PC-3 (cell line): ENCODE measurements around the gene RPS18. TPM values are rescaled to one million over a fixed set of nuclear protein-coding genes. Genes with fewer than 3 reads are reported as not detected.
"Not testable (repeated sequence)": the region's sequence is repeated elsewhere in the genome, so short reads cannot be mapped to it uniquely, and the experiment has no call there.

Experiments
- ATAC-seq: fragments of 200-7000 bp; cut with Tn5 transposase; 2 replicates; pipeline ENCODE4 v1.9.1; 2020; ENCODE audit warnings: mild to moderate bottlenecking, moderate library complexity
- Bru-seq: library from RNA; stranded (reverse); fragments of 400-500 nt; gene quantifications from one replicate; lab custom pipeline; 2021; lab: Mats Ljungman, UMichigan
- BruChase-seq, 2 experiments: library from RNA; stranded (reverse); fragments of 400-500 nt; gene quantifications; one replicate each; lab custom pipeline; 2021; lab: Mats Ljungman, UMichigan
- BruUV-seq: library from RNA; stranded (reverse); fragments of 400-500 nt; replicated peaks from 2 replicates; lab custom pipeline; 2021; lab: Mats Ljungman, UMichigan
- CTCF ChIA-PET: fragments of 300-600 bp; sonication (Branson Sonifier 250); formaldehyde crosslinking; loops from one replicate; lab custom pipeline; 2022; ENCODE audit warnings: antibody characterized with exemption; lab: Charles Lee
- POLR2A ChIA-PET: fragments of 300-600 bp; sonication (Branson Sonifier 250); formaldehyde crosslinking; loops from one replicate; lab custom pipeline; 2022; ENCODE audit warnings: antibody characterized with exemption; ENCODE audit not compliant: unreplicated experiment; lab: Charles Lee
- DNase-seq: peaks from one replicate; pipeline ENCODE4 v3.0.0-alpha.2; 2015
- H2AFZ ChIP-seq: fragments of 300-600 bp; sonication (generic); 2 replicates; pipeline ENCODE4 v1.6.0; 2016; ENCODE audit warnings: antibody characterized with exemption, low read length
- H3F3A ChIP-seq: fragments of 300-600 bp; sonication (generic); one replicate; pipeline ENCODE4 v1.6.0; 2017; ENCODE audit warnings: antibody characterized with exemption, low read length, control low read depth, mild to moderate bottlenecking; ENCODE audit not compliant: unreplicated experiment
- H3K27ac ChIP-seq: fragments of 300-600 bp; sonication (generic); 2 replicates; pipeline ENCODE4 v1.5.1; 2016; ENCODE audit warnings: mild to moderate bottlenecking, low read length
- H3K27me3 ChIP-seq: fragments of 300-600 bp; sonication (generic); 2 replicates; pipeline ENCODE4 v1.6.1; 2016; ENCODE audit warnings: low read length, mixed read lengths
- H3K36me3 ChIP-seq: fragments of 300-600 bp; sonication (generic); 2 replicates; pipeline ENCODE4 v1.6.1; 2016; ENCODE audit warnings: low read depth, mixed run types, low read length, mixed read lengths
- H3K4me1 ChIP-seq: fragments of 300-600 bp; sonication (generic); 2 replicates; pipeline ENCODE4 v1.5.1; 2016; ENCODE audit warnings: low read length; ENCODE audit not compliant: insufficient read depth
- H3K4me2 ChIP-seq: fragments of 300-600 bp; sonication (generic); 2 replicates; pipeline ENCODE4 v1.6.0; 2016; ENCODE audit warnings: low read length
- H3K4me3 ChIP-seq: fragments of 300-600 bp; sonication (generic); 2 replicates; pipeline ENCODE4 v1.5.1; 2016; ENCODE audit warnings: mild to moderate bottlenecking, low read length, mixed read lengths
- H3K79me2 ChIP-seq: fragments of 300-600 bp; sonication (generic); 2 replicates; pipeline ENCODE4 v1.6.1; 2017; ENCODE audit warnings: low read length, mixed read lengths
- H3K9ac ChIP-seq: fragments of 300-600 bp; sonication (generic); 2 replicates; pipeline ENCODE4 v1.6.0; 2016; ENCODE audit warnings: mild to moderate bottlenecking, low read length
- H3K9me2 ChIP-seq: fragments of 300-600 bp; sonication (generic); replicated peaks from 2 replicates; pipeline ENCODE4 v1.6.1; 2016; ENCODE audit warnings: mixed run types, low read length, mixed read lengths
- H3K9me3 ChIP-seq: fragments of 300-600 bp; sonication (generic); 2 replicates; pipeline ENCODE4 v1.6.1; 2016; ENCODE audit warnings: low read length, mixed read lengths
- H4K20me1 ChIP-seq: fragments of 300-600 bp; sonication (generic); 2 replicates; pipeline ENCODE4 v1.6.1; 2016; ENCODE audit warnings: low read length, mixed read lengths
- EZH2 ChIP-seq: fragments of 300-600 bp; sonication (generic); IDR thresholded peaks from one replicate; pipeline ENCODE4 v1.6.1; 2017; ENCODE audit warnings: antibody characterized with exemption, mild to moderate bottlenecking, low read length; ENCODE audit not compliant: unreplicated experiment
- EZH2phosphoT487 ChIP-seq: fragments of 300-600 bp; sonication (generic); IDR thresholded peaks from 2 replicates; pipeline ENCODE4 v1.6.1; 2018; ENCODE audit warnings: mild to moderate bottlenecking, antibody characterized with exemption, low read length, borderline replicate concordance
- intact Hi-C: fragments of 100-400 bp; cut with micrococcal nuclease; formaldehyde crosslinking; loops from 2 replicates; pipeline ENCODE4 v1.9.0; 2023
- long read RNA-seq: library from polyadenylated mRNA; unstranded; transcript quantifications from one replicate; pipeline ENCODE4 v2.0.0, GENCODE V29; 2021; ENCODE audit not compliant: unreplicated experiment
- total RNA-seq: library from RNA; depleted of rRNA; stranded (reverse); fragments of >200 nt; gene quantifications from 2 replicates; pipeline ENCODE4 v1.2.3, GENCODE V29; 2014; rRNA removed
- TF ChIP-seq, protein P1 (sequence below): fragments of 300-600 bp; sonication (generic); conservative IDR thresholded peaks from 2 replicates; pipeline ENCODE4 v1.5.1; 2017; ENCODE audit warnings: antibody characterized with exemption, low read depth, mild to moderate bottlenecking, low read length

Gene RPS18
- total RNA-seq, result 2,873 and 3,161 TPM in 2 replicates
- Bru-seq, nascent RNA, result percentile 100 among the genes with signal in this experiment
- BruChase-seq, experiment 1, labeled RNA remaining after a 6-hour chase, result percentile 99 among the genes with signal in this experiment
- percentile 99 among the genes with signal in this experiment for BruChase-seq, experiment 2, labeled RNA remaining after a 2-hour chase
- long read RNA-seq, transcript RPS18-230 (6 exons, 613 nt), result major isoform, 1,008 of 1,356 reads
- long read RNA-seq, transcript RPS18-236 (5 exons, 996 nt), result minor isoform, 21 of 1,356 reads
- long read RNA-seq, transcript RPS18-235 (3 exons, 413 nt), result minor isoform, 77 of 1,356 reads
- long read RNA-seq, partial matches to known transcripts, result 227 of 1,356 reads
- long read RNA-seq, other reads (novel, unspliced or antisense), result 18 of 1,356 reads

DNA sequence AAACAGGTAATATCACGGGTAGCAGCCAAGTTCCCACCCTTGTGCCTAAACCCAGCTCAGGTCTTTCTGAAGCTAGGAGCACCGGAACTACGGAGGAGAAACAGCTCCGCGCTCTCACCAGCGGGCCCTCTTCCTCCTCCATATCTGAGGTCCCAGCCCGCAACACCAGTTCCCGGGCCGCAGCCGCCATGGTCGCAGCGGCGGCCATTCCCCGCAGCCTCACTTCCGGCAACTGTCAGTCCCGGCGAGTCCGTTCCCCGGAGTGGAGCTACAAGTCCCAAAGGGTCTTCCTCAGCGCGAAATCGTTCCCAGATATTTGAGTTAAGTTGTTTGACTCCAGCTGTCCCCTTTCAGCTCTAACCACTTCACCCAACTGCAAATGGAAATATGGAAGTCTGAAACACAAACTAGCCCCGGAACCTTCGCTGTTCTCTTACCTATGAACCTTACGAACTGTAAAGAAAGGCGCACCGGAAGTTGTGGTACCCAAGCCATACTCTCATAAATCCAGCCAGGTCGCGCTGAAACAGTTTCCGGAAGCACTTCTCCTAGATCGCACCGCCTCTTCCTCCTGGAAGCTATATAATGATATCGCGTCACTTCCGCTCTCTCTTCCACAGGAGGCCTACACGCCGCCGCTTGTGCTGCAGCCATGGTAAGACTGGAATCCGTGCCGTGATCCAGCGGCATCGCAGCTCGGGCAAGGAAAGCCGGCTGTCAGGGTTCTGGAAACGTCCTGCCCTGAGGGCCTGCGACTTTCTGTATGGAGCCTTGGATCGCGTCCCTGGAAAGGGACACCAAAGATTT lies at the start of gene RPS18, which contains the start of gene VPS52:
Gene RPS18, plus strand, starts transcription at position 608 of the 807 bp plus-strand sequence. Its CDS starts 45 bp downstream, at position 653.
Gene VPS52, minus strand, starts transcription at position 409 of the 807 bp plus-strand sequence. Its CDS starts 201 bp downstream, at position 208.
- CTCF ChIA-PET, result no interaction called here
- H3K36me3 ChIP-seq, result peaks cover 53% of the 10 kb centered on the region
- peak; percentile 99 for DNase-seq
- peak within 1 kb of the TSS; percentile 87 for H3K4me3 ChIP-seq
- peak; percentile 78 for ATAC-seq
- H3K27me3 ChIP-seq, result no peaks in the 10 kb centered on the region
- peak within 1 kb of the TSS; percentile 98 for H3K4me2 ChIP-seq
- peak within 1 kb of the TSS; percentile 85 for H2AFZ ChIP-seq
- TF ChIP-seq, protein P1, sequence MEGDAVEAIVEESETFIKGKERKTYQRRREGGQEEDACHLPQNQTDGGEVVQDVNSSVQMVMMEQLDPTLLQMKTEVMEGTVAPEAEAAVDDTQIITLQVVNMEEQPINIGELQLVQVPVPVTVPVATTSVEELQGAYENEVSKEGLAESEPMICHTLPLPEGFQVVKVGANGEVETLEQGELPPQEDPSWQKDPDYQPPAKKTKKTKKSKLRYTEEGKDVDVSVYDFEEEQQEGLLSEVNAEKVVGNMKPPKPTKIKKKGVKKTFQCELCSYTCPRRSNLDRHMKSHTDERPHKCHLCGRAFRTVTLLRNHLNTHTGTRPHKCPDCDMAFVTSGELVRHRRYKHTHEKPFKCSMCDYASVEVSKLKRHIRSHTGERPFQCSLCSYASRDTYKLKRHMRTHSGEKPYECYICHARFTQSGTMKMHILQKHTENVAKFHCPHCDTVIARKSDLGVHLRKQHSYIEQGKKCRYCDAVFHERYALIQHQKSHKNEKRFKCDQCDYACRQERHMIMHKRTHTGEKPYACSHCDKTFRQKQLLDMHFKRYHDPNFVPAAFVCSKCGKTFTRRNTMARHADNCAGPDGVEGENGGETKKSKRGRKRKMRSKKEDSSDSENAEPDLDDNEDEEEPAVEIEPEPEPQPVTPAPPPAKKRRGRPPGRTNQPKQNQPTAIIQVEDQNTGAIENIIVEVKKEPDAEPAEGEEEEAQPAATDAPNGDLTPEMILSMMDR, result no peak
- TF ChIP-seq EZH2phosphoT487, result no peak
- no peak for TF ChIP-seq EZH2
- no peaks in the 10 kb centered on the region for H3K9me2 ChIP-seq
- peaks cover 29% of the 10 kb centered on the region for H3F3A ChIP-seq
- intact Hi-C loops, result loop anchor here (1.0 to 10.0 kb wide), 2 partner anchors 10 to 67 kb away; partner anchors contain the start of genes HSD17B8, RING1, RXRB and SLC39A7
- POLR2A ChIA-PET, result interaction anchor here (0.6 to 1.3 kb wide), 4 partner anchors 12 to 300 kb away, joined by 3 to 4 read pairs (median 3); partner anchors contain the start of genes PFDN6 and WDR46
- peaks cover 39% of the 10 kb centered on the region for H3K4me1 ChIP-seq
- peaks cover 59% of the 10 kb centered on the region for H3K79me2 ChIP-seq
- H3K9ac ChIP-seq, result peak within 1 kb of the TSS; percentile 98
- H3K27ac ChIP-seq, result peak within 1 kb of the TSS; percentile 75
- BruUV-seq, result TSS peak; percentile 86
- H4K20me1 ChIP-seq, result peaks cover 38% of the 10 kb centered on the region
- H3K9me3 ChIP-seq, result no peaks in the 10 kb centered on the region

DNA sequence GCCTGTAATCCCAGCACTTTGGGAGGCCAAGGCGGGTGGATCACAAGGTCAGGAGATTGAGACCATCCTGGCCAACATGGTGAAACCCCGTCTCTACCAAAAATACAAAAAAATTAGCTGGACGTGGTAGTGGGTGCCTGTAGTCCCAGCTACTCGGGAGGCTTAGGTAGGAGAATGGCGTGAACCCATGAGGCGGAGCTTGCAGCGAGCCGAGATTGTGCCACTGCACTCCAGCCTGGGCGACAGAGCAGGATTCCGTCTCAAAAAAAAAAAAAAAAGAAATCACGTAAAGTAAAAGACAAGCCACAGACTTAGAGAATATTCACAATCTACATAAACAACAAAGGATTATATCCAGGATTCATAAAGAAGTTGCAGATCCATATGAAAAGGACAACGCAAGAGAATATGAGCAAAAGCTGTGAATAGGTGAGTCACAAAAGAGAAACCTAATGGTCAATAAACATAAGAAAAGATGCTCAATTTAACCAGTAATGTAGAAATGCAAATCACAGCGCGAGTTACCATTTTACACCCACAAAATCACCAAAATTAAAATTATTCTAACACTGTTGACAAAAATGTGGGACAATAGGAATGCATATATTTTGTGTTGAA lies 45.3 kb upstream of the RPS18 start:
- H3K27ac ChIP-seq, H3K4me2 ChIP-seq, POLR2A ChIA-PET, H3K4me3 ChIP-seq, DNase-seq, H3K9ac ChIP-seq, H4K20me1 ChIP-seq, H3K36me3 ChIP-seq, H3K79me2 ChIP-seq, H3F3A ChIP-seq, H3K9me2 ChIP-seq, H3K4me1 ChIP-seq, intact Hi-C loops, H2AFZ ChIP-seq, H3K9me3 ChIP-seq, ATAC-seq, BruUV-seq: not testable (repeated sequence)
- CTCF ChIA-PET, result interaction anchor here (0.6 kb wide), 1 partner anchor 359 kb away, joined by 3 read pairs; no protein-coding TSS in a partner anchor
- H3K27me3 ChIP-seq, result peaks cover 16% of the 10 kb centered on the region; the same call in 1 of the 2 replicates

- Histone ChIP-seq H3K9me2 (no peaks in the 10 kb centered on the region), H3F3A (no peaks in the 10 kb centered on the region), H2AFZ (no peak overlapping the region), H3K9me3 (no peaks in the 10 kb centered on the region), H3K4me2 (no peak overlapping the region), H3K9ac (no peak overlapping the region), H3K36me3 (no peaks in the 10 kb centered on the region), H3K79me2 (no peaks in the 10 kb centered on the region), H3K27me3 (peaks cover 43% of the 10 kb centered on the region), H4K20me1 (no peaks in the 10 kb centered on the region), H3K27ac (no peak overlapping the region), H3K4me1 (no peaks in the 10 kb centered on the region), H3K4me3 (no peak overlapping the region)
- ChIA-PET CTCF (no interaction called here), POLR2A (no interaction called here)
- TF ChIP-seq, protein P1, result no peak
- no peak for TF ChIP-seq EZH2phosphoT487
- no peak for TF ChIP-seq EZH2
- no peak for ATAC-seq
- DNase-seq, result no peak
- no TSS peak for BruUV-seq
- intact Hi-C loops, result no loop called here
Measured at GRCh38 chr6:33235221-33235634, 36.6 kb upstream of the RPS18 start.
